Gastroesophageal sphincter (tissue), 3 donors: Measurements from ENCODE around the gene NSFL1C.

Experiments used
- EP300 ChIP-seq: sonication (generic); formaldehyde crosslinking; IDR thresholded peaks from one replicate; pipeline ENCODE4 v1.6.1; 2017; ENCODE audit warnings: antibody characterized with exemption, mild to moderate bottlenecking
- POLR2A ChIP-seq, 2 donors: fragments of 450-650 bp; IDR thresholded peaks; one replicate each; pipeline ENCODE4 v1.6.1; 2017; ENCODE audit warnings: antibody characterized with exemption in 2 of 2, mild to moderate bottlenecking in 2 of 2, moderate library complexity in 1 of 2
- POLR2AphosphoS5 ChIP-seq: sonication (generic); formaldehyde crosslinking; IDR thresholded peaks from one replicate; pipeline ENCODE4 v1.6.1; 2017; ENCODE audit warnings: antibody characterized with exemption
- TF ChIP-seq, protein P1 (sequence below), 4 experiments: fragments of 200-600 bp in 2 of 4; fragments of 450-650 bp in 2 of 4; sonication (generic) in 1 of 4; IDR thresholded peaks; one replicate each; pipeline ENCODE4 v1.5.1; 2017 to 2019; ENCODE audit warnings: antibody characterized with exemption in 4 of 4, mild to moderate bottlenecking in 2 of 4, moderate library complexity in 2 of 4

DNA sequence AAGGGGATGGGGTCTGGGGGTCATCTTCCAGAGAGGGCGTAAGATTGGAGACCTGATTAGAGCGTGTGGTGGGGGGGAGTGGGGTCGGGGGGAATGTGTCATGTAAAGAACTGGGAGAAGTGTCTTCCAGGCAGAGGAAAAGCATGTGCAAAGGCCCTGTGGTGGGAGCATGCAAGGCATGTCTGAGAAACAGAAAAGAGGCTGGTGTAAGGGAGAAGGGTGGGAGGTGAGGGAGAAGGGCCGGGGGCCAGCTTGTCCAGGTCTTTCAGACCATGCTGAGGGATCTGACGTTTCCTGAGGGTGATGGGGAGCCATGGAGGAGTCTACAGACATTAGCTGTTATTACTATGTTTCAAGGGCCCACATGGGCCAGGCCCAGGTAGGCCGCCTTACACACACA is 43.4 kb downstream of the NSFL1C start:
- TF ChIP-seq EP300 (no peak), POLR2AphosphoS5 (no peak), POLR2A (IDR thresholded peaks at IDR 0.05) (no peak)
- TF ChIP-seq, protein P1, sequence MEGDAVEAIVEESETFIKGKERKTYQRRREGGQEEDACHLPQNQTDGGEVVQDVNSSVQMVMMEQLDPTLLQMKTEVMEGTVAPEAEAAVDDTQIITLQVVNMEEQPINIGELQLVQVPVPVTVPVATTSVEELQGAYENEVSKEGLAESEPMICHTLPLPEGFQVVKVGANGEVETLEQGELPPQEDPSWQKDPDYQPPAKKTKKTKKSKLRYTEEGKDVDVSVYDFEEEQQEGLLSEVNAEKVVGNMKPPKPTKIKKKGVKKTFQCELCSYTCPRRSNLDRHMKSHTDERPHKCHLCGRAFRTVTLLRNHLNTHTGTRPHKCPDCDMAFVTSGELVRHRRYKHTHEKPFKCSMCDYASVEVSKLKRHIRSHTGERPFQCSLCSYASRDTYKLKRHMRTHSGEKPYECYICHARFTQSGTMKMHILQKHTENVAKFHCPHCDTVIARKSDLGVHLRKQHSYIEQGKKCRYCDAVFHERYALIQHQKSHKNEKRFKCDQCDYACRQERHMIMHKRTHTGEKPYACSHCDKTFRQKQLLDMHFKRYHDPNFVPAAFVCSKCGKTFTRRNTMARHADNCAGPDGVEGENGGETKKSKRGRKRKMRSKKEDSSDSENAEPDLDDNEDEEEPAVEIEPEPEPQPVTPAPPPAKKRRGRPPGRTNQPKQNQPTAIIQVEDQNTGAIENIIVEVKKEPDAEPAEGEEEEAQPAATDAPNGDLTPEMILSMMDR (IDR thresholded peaks at IDR 0.05) = no peak
